ENCODE results near the gene SPIN1.

GRCh38 chr9:88460587-88461332 lies 72.5 kb downstream of the SPIN1 start:
- no peak for TF ChIP-seq TAF7 (optimal IDR thresholded peaks at IDR 0.05; ENCODE audit: borderline replicate concordance, low read depth, low read length)
- no peak for TF ChIP-seq HDAC6 (IDR thresholded peaks at IDR 0.05; ENCODE audit: low read depth, low read length)
